Testis (tissue), 3 donors: ENCODE measurements around the gene SLC39A12. TPM values are rescaled to one million over a fixed set of nuclear protein-coding genes. Genes with fewer than 3 reads are reported as not detected.

Experiments
- DNase-seq: peaks from one replicate; pipeline ENCODE4 v3.0.0-alpha.2; 2019
- H3K27ac ChIP-seq, 2 donors: fragments of 200-600 bp; sonication (generic); one replicate each; pipeline ENCODE4 v1.5.1; 2019
- H3K27me3 ChIP-seq: fragments of 200-600 bp; sonication (generic); one replicate; pipeline ENCODE4 v1.5.1; 2019
- H3K36me3 ChIP-seq: fragments of 200-600 bp; sonication (generic); one replicate; pipeline ENCODE4 v1.5.1; 2017; ENCODE audit warnings: low read depth; ENCODE audit errors: missing control alignments
- H3K4me1 ChIP-seq: fragments of 200-600 bp; sonication (generic); one replicate; pipeline ENCODE4 v1.5.1; 2019
- H3K4me3 ChIP-seq, 2 donors: fragments of 200-600 bp; sonication (generic); one replicate each; pipeline ENCODE4 v1.5.1; 2017 to 2019
- H3K9me3 ChIP-seq: fragments of 200-600 bp; sonication (generic); one replicate; pipeline ENCODE4 v1.5.1; 2017
- CTCF ChIP-seq, 3 experiments: fragments of 450-650 bp in 2 of 3; fragments of 200-600 bp in 1 of 3; sonication (generic) in 1 of 3; IDR thresholded peaks; one replicate each; pipeline ENCODE4 v1.5.1; 2016 to 2019; ENCODE audit warnings: antibody characterized with exemption in 3 of 3, mild to moderate bottlenecking in 2 of 3, moderate library complexity in 1 of 3
- POLR2A ChIP-seq: fragments of 450-650 bp; IDR thresholded peaks from one replicate; pipeline ENCODE4 v1.6.1; 2017; ENCODE audit warnings: antibody characterized with exemption, mild to moderate bottlenecking, moderate library complexity
- WGBS, 2 donors: methylation state at CpG; one replicate each; pipeline ENCODE4 v1.1.5; 2018; 5-methylcytosine and 5-hydroxymethylcytosine counted together
- intact Hi-C: fragments of 100-400 bp; cut with DNase I; formaldehyde crosslinking; loops from one replicate; pipeline ENCODE4 v1.15.1; 2023; ENCODE audit warnings: low total_unique reads
- polyA plus RNA-seq: library from polyadenylated mRNA; stranded (reverse); fragments of 350-450 nt; fragmentation: Illumina TruSeq; extraction: RNeasy Lipid Tissue Mini Kit (QIAGEN cat#74804); gene quantifications from one replicate; pipeline ENCODE4 v1.2.3, GENCODE V29; 2014; ENCODE audit warnings: low read depth, low replicate concordance; ENCODE audit not compliant: insufficient read depth
- total RNA-seq, 2 donors: library from RNA; depleted of rRNA; stranded (reverse); fragments of >200 nt; gene quantifications; one replicate each; pipeline ENCODE4 v1.2.3, GENCODE V29; 2016

The SLC39A12 gene
- total and polyA plus RNA-seq, 3 donors from 2014 or later = 0.38 to 0.68 (median 0.47) TPM

GRCh38 chr10:18020523-18020922 lies 68.8 kb downstream of the SLC39A12 start:
- TF ChIP-seq POLR2A (no peak), CTCF (IDR thresholded peaks at IDR 0.05) (no peak)
- Histone ChIP-seq H3K36me3 (no peaks in the 10 kb centered on the region), H3K4me3 (no peak overlapping the region), H3K27ac (no peak overlapping the region), H3K9me3 (no peaks in the 10 kb centered on the region), H3K27me3 (no peaks in the 10 kb centered on the region), H3K4me1 (no peaks in the 10 kb centered on the region)
- WGBS, 2 donors = 88 to 89% methylated on average over 1 of the region's 1 CpG
- no peak for DNase-seq
- intact Hi-C loops = no loop called here

GRCh38 chr10:18021725-18022480 lies 70.2 kb downstream of the SLC39A12 start:
- no peak overlapping the region for H3K27ac ChIP-seq
- H3K9me3 ChIP-seq = no peaks in the 10 kb centered on the region
- intact Hi-C loops = no loop called here
- H3K27me3 ChIP-seq = no peaks in the 10 kb centered on the region
- TF ChIP-seq POLR2A (no peak), CTCF (IDR thresholded peaks at IDR 0.05) (no peak)
- H3K36me3 ChIP-seq = no peaks in the 10 kb centered on the region
- 0 to 35% methylated on average over 2 of the region's 2 CpGs for WGBS, 2 donors
- no peak overlapping the region for H3K4me3 ChIP-seq
- H3K4me1 ChIP-seq = no peaks in the 10 kb centered on the region
- no peak for DNase-seq

- Histone ChIP-seq H3K27ac (no peak overlapping the region), H3K4me3 (no peak overlapping the region), H3K9me3 (no peaks in the 10 kb centered on the region), H3K36me3 (no peaks in the 10 kb centered on the region), H3K27me3 (no peaks in the 10 kb centered on the region), H3K4me1 (no peaks in the 10 kb centered on the region)
- no peak for DNase-seq
- 75 to 79% methylated on average over 4 of the region's 4 CpGs for WGBS, 2 donors
- intact Hi-C loops = no loop called here
- TF ChIP-seq CTCF (IDR thresholded peaks at IDR 0.05) = no peak
- TF ChIP-seq POLR2A = no peak
These were observed 91.7 kb downstream of the SLC39A12 start for GRCh38 chr10:18043148-18044006.

GRCh38 chr10:18044976-18045720 lies 93.4 kb downstream of the SLC39A12 start:
- WGBS, 2 donors = 82 to 87% methylated on average over 8 of the region's 8 CpGs
- DNase-seq = no peak

More at GRCh38 chr10:18044976-18045720, 93.4 kb downstream of the SLC39A12 start:
- Histone ChIP-seq H3K27me3 (no peaks in the 10 kb centered on the region), H3K4me3 (no peak overlapping the region), H3K27ac (no peak overlapping the region), H3K36me3 (no peaks in the 10 kb centered on the region), H3K4me1 (no peaks in the 10 kb centered on the region), H3K9me3 (no peaks in the 10 kb centered on the region)
- intact Hi-C loops = no loop called here
- TF ChIP-seq POLR2A (no peak), CTCF (IDR thresholded peaks at IDR 0.05) (no peak)
